Measurements from ENCODE around the gene PI4KA.

The PI4KA gene

DNA sequence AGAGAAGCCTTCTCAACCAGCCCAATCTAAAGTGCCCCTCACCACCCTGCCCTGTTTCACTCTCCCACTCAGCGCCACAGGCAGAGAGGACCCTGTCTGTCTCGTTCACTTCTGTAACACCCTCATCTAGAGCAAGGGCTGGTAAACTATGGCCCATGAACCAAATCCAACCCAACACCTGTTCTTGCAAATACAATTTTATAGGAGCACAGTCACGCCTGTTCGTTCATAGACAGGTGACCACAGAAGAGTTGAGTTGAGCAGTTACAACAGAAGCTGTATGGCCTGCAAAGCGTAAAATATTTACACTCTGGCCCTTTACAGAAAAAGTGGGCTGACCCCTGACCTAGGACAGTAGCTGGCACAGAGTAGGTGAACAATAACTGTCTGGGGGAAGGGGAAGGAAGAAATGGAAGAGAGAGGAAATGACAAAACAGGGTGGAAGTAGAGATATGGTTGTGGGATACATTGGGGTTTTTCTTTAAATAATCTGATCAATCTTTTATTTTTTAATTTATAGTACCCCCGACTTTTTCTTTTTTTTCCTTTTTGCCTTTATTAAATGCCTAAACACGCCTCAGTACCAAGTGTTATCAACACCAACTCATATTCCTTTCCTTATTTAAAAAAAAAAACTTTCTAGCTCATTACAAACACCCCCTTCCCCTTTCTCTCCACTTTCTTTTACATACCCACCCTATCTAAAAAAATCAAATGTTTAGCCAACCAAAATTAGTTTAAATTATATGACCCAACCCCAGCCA, 63.8 kb downstream of the PI4KA start:
- Histone ChIP-seq H3K27ac (ENCODE audit: insufficient read depth, low read depth, low read length, poor library complexity, severe bottlenecking) (no peak overlapping the region), H3K9me3 (ENCODE audit: control insufficient read depth, low read length) (no peaks in the 10 kb centered on the region), H3K4me1 (ENCODE audit: control insufficient read depth, insufficient read depth, low read length) (no peaks in the 10 kb centered on the region), H3K4me3 (ENCODE audit: insufficient read depth, low read depth, low read length) (no peak overlapping the region), H3K36me3 (ENCODE audit: control insufficient read depth, insufficient read depth, low read length) (peaks cover 14% of the 10 kb centered on the region), H3K27me3 (ENCODE audit: control insufficient read depth, insufficient read depth, low read length, poor library complexity, severe bottlenecking) (no peaks in the 10 kb centered on the region)
- 93% methylated on average over 7 of the region's 7 CpGs for WGBS, 2 experiments

GRCh38 chr22:20793748-20794649, 64.6 kb downstream of the PI4KA start:
- 93 to 95% methylated on average over 13 of the region's 13 CpGs for WGBS, 2 experiments
- no peak overlapping the region for H3K4me3 ChIP-seq (ENCODE audit: insufficient read depth, low read depth, low read length)
- H3K4me1 ChIP-seq (ENCODE audit: control insufficient read depth, insufficient read depth, low read length) = no peaks in the 10 kb centered on the region
- no peak overlapping the region for H3K27ac ChIP-seq (ENCODE audit: insufficient read depth, low read depth, low read length, poor library complexity, severe bottlenecking)
- peaks cover 12% of the 10 kb centered on the region for H3K36me3 ChIP-seq (ENCODE audit: control insufficient read depth, insufficient read depth, low read length)
- no peaks in the 10 kb centered on the region for H3K9me3 ChIP-seq (ENCODE audit: control insufficient read depth, low read length)
- no peaks in the 10 kb centered on the region for H3K27me3 ChIP-seq (ENCODE audit: control insufficient read depth, insufficient read depth, low read length, poor library complexity, severe bottlenecking)

GRCh38 chr22:20792966-20793728, 65.5 kb downstream of the PI4KA start:
- no peak overlapping the region for H3K27ac ChIP-seq (ENCODE audit: insufficient read depth, low read depth, low read length, poor library complexity, severe bottlenecking)
- peaks cover 6% of the 10 kb centered on the region for H3K36me3 ChIP-seq (ENCODE audit: control insufficient read depth, insufficient read depth, low read length)
- H3K4me3 ChIP-seq (ENCODE audit: insufficient read depth, low read depth, low read length) = no peak overlapping the region
- H3K4me1 ChIP-seq (ENCODE audit: control insufficient read depth, insufficient read depth, low read length) = no peaks in the 10 kb centered on the region
- no peaks in the 10 kb centered on the region for H3K9me3 ChIP-seq (ENCODE audit: control insufficient read depth, low read length)
- 91 to 93% methylated on average over 2 of the region's 3 CpGs for WGBS, 2 experiments
- no peaks in the 10 kb centered on the region for H3K27me3 ChIP-seq (ENCODE audit: control insufficient read depth, insufficient read depth, low read length, poor library complexity, severe bottlenecking)

DNA sequence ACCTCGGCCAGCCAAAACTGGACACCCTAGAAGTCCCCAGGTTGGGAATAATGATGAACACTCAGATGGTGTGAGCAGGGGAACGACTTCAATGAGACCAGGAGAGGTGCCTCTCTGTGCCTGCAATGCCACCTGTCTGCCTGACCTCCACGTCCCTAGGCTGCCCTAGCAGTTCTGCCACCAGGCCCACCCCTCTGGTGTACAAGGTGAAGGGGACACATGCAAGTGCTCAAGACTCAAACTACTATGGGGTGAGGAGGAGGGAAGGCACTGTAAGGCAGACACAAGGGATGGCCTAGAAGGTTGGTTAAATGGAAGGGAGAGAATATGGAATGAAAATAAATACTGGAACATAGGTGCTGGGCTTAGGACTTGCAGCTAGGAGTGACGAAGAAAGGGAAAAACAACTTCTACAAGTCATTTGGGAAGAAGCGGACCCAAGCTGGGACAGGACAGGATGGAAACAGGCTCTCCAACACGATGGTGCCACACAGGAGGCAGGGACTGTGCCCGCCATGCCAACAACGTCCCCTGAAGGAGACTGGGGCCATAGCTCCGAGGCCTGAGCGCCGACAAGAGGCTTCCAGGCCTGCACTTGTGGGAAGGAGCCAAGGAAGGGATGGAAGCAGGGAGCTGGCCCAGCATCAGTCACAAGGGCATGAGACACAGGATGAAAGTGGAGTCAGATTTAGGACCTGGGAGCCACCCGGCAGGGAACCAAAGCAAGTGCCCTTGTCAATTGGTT, 66.2 kb downstream of the PI4KA start:
- WGBS, 2 experiments = 92 to 95% methylated on average over 12 of the region's 12 CpGs
- Histone ChIP-seq H3K27ac (ENCODE audit: insufficient read depth, low read depth, low read length, poor library complexity, severe bottlenecking) (no peak overlapping the region), H3K9me3 (ENCODE audit: control insufficient read depth, low read length) (no peaks in the 10 kb centered on the region), H3K4me1 (ENCODE audit: control insufficient read depth, insufficient read depth, low read length) (no peaks in the 10 kb centered on the region), H3K36me3 (ENCODE audit: control insufficient read depth, insufficient read depth, low read length) (peaks cover 2% of the 10 kb centered on the region), H3K4me3 (ENCODE audit: insufficient read depth, low read depth, low read length) (no peak overlapping the region), H3K27me3 (ENCODE audit: control insufficient read depth, insufficient read depth, low read length, poor library complexity, severe bottlenecking) (no peaks in the 10 kb centered on the region)

DNA sequence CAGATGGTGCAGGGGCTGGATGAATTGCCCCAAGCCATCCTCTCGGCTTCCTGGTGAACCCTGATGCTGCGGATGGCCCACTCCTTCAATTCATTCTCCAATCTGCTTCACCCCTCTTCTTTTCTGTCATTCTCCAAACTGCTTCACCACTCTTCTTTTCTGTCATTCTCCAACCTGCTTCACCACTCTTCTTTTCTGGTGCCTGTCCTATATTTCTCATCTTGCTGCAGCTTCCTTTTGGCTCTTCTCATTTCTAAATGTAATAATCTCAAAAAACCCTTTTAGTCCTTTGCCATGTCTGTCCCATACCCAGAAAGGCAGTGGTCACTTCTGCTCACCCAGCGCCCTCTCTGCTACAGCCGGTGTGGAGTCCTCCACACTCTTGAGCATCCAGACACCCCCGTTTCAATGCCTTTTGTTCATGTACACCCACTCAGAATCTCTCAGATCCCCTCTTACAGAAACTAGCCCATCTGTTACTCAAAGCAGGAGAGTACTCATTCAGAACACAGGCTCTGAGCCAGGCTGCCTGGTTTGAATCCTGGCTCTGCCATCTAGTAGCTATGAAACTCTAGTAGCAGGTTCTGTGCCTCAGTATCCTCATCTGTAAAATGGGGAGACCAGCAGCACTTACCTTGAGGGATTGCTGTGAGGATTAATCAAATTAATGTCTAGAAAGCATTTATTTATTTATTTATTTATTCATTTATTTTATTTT, 69.8 kb downstream of the PI4KA start:
- H3K4me1 ChIP-seq (ENCODE audit: control insufficient read depth, insufficient read depth, low read length) = no peaks in the 10 kb centered on the region
- H3K27me3 ChIP-seq (ENCODE audit: control insufficient read depth, insufficient read depth, low read length, poor library complexity, severe bottlenecking) = no peaks in the 10 kb centered on the region
- WGBS, 2 experiments = 91 to 94% methylated on average over 5 of the region's 5 CpGs
- no peaks in the 10 kb centered on the region for H3K9me3 ChIP-seq (ENCODE audit: control insufficient read depth, low read length)
- no peak overlapping the region for H3K4me3 ChIP-seq (ENCODE audit: insufficient read depth, low read depth, low read length)
- no peak overlapping the region for H3K27ac ChIP-seq (ENCODE audit: insufficient read depth, low read depth, low read length, poor library complexity, severe bottlenecking)
- no peaks in the 10 kb centered on the region for H3K36me3 ChIP-seq (ENCODE audit: control insufficient read depth, insufficient read depth, low read length)

DNA sequence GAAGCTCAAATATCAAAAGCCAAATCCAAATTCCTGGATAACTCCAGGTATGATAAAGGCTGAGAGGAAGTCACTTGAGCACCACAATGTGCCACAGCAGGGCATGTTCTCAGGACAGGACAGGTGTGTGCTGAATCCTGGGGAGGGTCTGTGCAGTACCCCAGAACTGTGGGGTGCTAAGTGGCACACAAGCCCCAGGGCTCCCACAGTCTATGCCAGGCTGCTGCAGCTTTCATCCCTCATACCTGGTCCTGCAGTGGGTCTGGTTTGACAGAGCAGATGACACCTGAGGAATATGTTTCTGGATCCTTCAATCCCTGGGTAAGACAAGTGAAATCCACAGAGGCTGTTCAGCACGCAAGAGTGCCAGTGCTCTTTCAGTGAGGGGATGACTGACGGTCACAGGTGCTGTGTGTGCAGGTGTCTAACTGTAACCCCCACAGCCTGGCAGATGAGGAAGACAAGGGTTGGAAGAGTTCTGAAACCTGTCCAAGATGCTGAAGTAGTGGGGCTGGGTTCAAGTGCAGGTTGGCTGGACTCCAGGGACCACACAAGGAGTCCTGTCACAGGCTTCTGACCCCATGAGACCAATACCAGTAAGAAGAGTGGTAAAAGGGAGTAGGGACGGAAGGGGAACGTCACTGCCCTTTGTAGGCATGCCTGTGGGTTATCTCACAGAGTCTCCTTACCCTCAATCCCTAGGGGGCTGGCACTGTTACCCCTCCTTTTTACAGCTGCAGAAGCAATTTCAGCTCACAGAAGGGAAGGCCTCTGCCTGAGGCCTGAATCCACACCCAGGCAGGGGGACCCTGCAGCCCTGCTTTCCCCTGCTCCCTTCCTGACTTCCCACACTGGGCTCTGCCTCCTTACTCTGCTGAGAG, 70.6 kb downstream of the PI4KA start:
- H3K4me3 ChIP-seq (ENCODE audit: insufficient read depth, low read depth, low read length) = no peak overlapping the region
- WGBS, 2 experiments = 92% methylated on average over 4 of the region's 4 CpGs
- no peaks in the 10 kb centered on the region for H3K36me3 ChIP-seq (ENCODE audit: control insufficient read depth, insufficient read depth, low read length)
- no peak overlapping the region for H3K27ac ChIP-seq (ENCODE audit: insufficient read depth, low read depth, low read length, poor library complexity, severe bottlenecking)
- H3K27me3 ChIP-seq (ENCODE audit: control insufficient read depth, insufficient read depth, low read length, poor library complexity, severe bottlenecking) = no peaks in the 10 kb centered on the region
- H3K9me3 ChIP-seq (ENCODE audit: control insufficient read depth, low read length) = no peaks in the 10 kb centered on the region
- no peaks in the 10 kb centered on the region for H3K4me1 ChIP-seq (ENCODE audit: control insufficient read depth, insufficient read depth, low read length)

- Histone ChIP-seq H3K4me3 (ENCODE audit: insufficient read depth, low read depth, low read length) (no peak overlapping the region), H3K27me3 (ENCODE audit: control insufficient read depth, insufficient read depth, low read length, poor library complexity, severe bottlenecking) (no peaks in the 10 kb centered on the region), H3K4me1 (ENCODE audit: control insufficient read depth, insufficient read depth, low read length) (no peaks in the 10 kb centered on the region), H3K27ac (ENCODE audit: insufficient read depth, low read depth, low read length, poor library complexity, severe bottlenecking) (no peak overlapping the region), H3K36me3 (ENCODE audit: control insufficient read depth, insufficient read depth, low read length) (no peaks in the 10 kb centered on the region), H3K9me3 (ENCODE audit: control insufficient read depth, low read length) (no peaks in the 10 kb centered on the region)
- WGBS, 2 experiments = 92 to 96% methylated on average over 4 of the region's 4 CpGs
Measured at GRCh38 chr22:20787223-20787622, 71.4 kb downstream of the PI4KA start.

GRCh38 chr22:20786536-20786979, 72.1 kb downstream of the PI4KA start:
- Histone ChIP-seq H3K4me3 (ENCODE audit: insufficient read depth, low read depth, low read length) (no peak overlapping the region), H3K27me3 (ENCODE audit: control insufficient read depth, insufficient read depth, low read length, poor library complexity, severe bottlenecking) (no peaks in the 10 kb centered on the region), H3K9me3 (ENCODE audit: control insufficient read depth, low read length) (no peaks in the 10 kb centered on the region), H3K4me1 (ENCODE audit: control insufficient read depth, insufficient read depth, low read length) (no peaks in the 10 kb centered on the region), H3K27ac (ENCODE audit: insufficient read depth, low read depth, low read length, poor library complexity, severe bottlenecking) (no peak overlapping the region), H3K36me3 (ENCODE audit: control insufficient read depth, insufficient read depth, low read length) (no peaks in the 10 kb centered on the region)
- WGBS, 2 experiments = 95 to 96% methylated on average over 10 of the region's 10 CpGs
